H9 (cell line): ENCODE results near the gene SEMA3F. TPM values are rescaled to one million over a fixed set of nuclear protein-coding genes. Genes with fewer than 3 reads are reported as not detected.

Source experiments
- DNase-seq: peaks from one replicate; pipeline ENCODE4 v3.0.0-alpha.2; 2017
- H2AFZ ChIP-seq: one replicate; pipeline ENCODE4 v1.6.1; 2013; ENCODE audit warnings: mild to moderate bottlenecking, low read length, control low read depth, moderate library complexity
- H2AK5ac ChIP-seq: 2 replicates; pipeline ENCODE4 v1.6.1; 2013; ENCODE audit warnings: low read length, control low read depth, mixed read lengths; ENCODE audit not compliant: insufficient read length
- H2BK120ac ChIP-seq: one replicate; pipeline ENCODE4 v1.6.1; 2013; ENCODE audit warnings: low read depth, mild to moderate bottlenecking, low read length, control low read depth, inconsistent platforms; ENCODE audit not compliant: poor library complexity, severe bottlenecking
- H2BK12ac ChIP-seq: 2 replicates; pipeline ENCODE4 v1.6.1; 2013; ENCODE audit warnings: low read length, control low read depth, mixed read lengths, low read depth; ENCODE audit not compliant: insufficient read length
- H2BK15ac ChIP-seq: 2 replicates; pipeline ENCODE4 v1.6.1; 2013; ENCODE audit warnings: low read depth, low read length, control low read depth
- H2BK20ac ChIP-seq: one replicate; pipeline ENCODE4 v1.6.1; 2013; ENCODE audit warnings: low read depth, mild to moderate bottlenecking, low read length, control low read depth, inconsistent platforms; ENCODE audit not compliant: poor library complexity, severe bottlenecking
- H2BK5ac ChIP-seq: 2 replicates; pipeline ENCODE4 v1.6.1; 2013; ENCODE audit warnings: low read length, control low read depth, mixed read lengths; ENCODE audit not compliant: insufficient read length
- H3K14ac ChIP-seq: 2 replicates; pipeline ENCODE4 v1.6.1; 2013; ENCODE audit warnings: low read length, control low read depth; ENCODE audit not compliant: insufficient read depth
- H3K18ac ChIP-seq: 2 replicates; pipeline ENCODE4 v1.6.1; 2013; ENCODE audit warnings: low read depth, mild to moderate bottlenecking, mixed read lengths, low read length, control low read depth; ENCODE audit not compliant: insufficient read length
- H3K23ac ChIP-seq: 2 replicates; pipeline ENCODE4 v1.6.1; 2013; ENCODE audit warnings: low read length, control low read depth, mixed read lengths, low read depth; ENCODE audit not compliant: insufficient read length
- H3K23me2 ChIP-seq: 2 replicates; pipeline ENCODE4 v1.6.1; 2013; ENCODE audit warnings: low read depth, mild to moderate bottlenecking, mixed read lengths, low read length, control low read depth; ENCODE audit not compliant: insufficient read length, poor library complexity, severe bottlenecking
- H3K27ac ChIP-seq: 2 replicates; pipeline ENCODE4 v1.5.1; 2013; ENCODE audit warnings: low read length, control low read depth, mixed read lengths, low read depth; ENCODE audit not compliant: insufficient read length
- H3K27me3 ChIP-seq: 2 replicates; pipeline ENCODE4 v1.6.1; 2013; ENCODE audit warnings: low read length, control low read depth, inconsistent platforms; ENCODE audit not compliant: insufficient read depth
- H3K4ac ChIP-seq: 2 replicates; pipeline ENCODE4 v1.6.1; 2013; ENCODE audit warnings: low read depth, mild to moderate bottlenecking, control low read depth, inconsistent platforms, low read length, moderate library complexity
- H3K4me1 ChIP-seq: 2 replicates; pipeline ENCODE4 v1.6.1; 2013; ENCODE audit warnings: low read length, control low read depth, inconsistent platforms; ENCODE audit not compliant: insufficient read depth
- H3K4me2 ChIP-seq: 2 replicates; pipeline ENCODE4 v1.6.1; 2013; ENCODE audit warnings: low read length, control low read depth, mixed read lengths; ENCODE audit not compliant: insufficient read length, insufficient read depth
- H3K56ac ChIP-seq: 2 replicates; pipeline ENCODE4 v1.6.1; 2013; ENCODE audit warnings: low read depth, mild to moderate bottlenecking, mixed read lengths, low read length, control low read depth; ENCODE audit not compliant: insufficient read length
- H3K79me1 ChIP-seq: 2 replicates; pipeline ENCODE4 v1.6.1; 2013; ENCODE audit warnings: low read depth, mild to moderate bottlenecking, moderate library complexity, low read length, control low read depth, inconsistent platforms; ENCODE audit not compliant: insufficient read depth, poor library complexity, severe bottlenecking
- H3K79me2 ChIP-seq: 2 replicates; pipeline ENCODE4 v1.6.1; 2013; ENCODE audit warnings: low read length, control low read depth, inconsistent platforms; ENCODE audit not compliant: insufficient read depth
- H3K9ac ChIP-seq: 2 replicates; pipeline ENCODE4 v1.6.1; 2013; ENCODE audit warnings: low read length, control low read depth, mixed read lengths; ENCODE audit not compliant: insufficient read length; ENCODE audit errors: extremely low read depth
- H3K9me3 ChIP-seq: one replicate; pipeline ENCODE4 v1.6.1; 2013; ENCODE audit warnings: low read depth, low read length, inconsistent platforms; ENCODE audit not compliant: control insufficient read depth
- H3T11ph ChIP-seq: one replicate; pipeline ENCODE4 v1.6.1; 2013; ENCODE audit warnings: mild to moderate bottlenecking, low read length, control low read depth, inconsistent platforms
- H4K20me1 ChIP-seq: one replicate; pipeline ENCODE4 v1.6.1; 2013; ENCODE audit not compliant: control insufficient read depth, insufficient read length, insufficient read depth
- H4K5ac ChIP-seq: 2 replicates; pipeline ENCODE4 v1.6.1; 2013; ENCODE audit warnings: low read depth, mild to moderate bottlenecking, mixed read lengths, low read length, control low read depth; ENCODE audit not compliant: insufficient read length
- H4K8ac ChIP-seq: replicated peaks from 2 replicates; pipeline ENCODE4 v1.6.1; 2013; ENCODE audit warnings: low read length, control low read depth, mixed read lengths, low read depth; ENCODE audit not compliant: insufficient read length
- H4K91ac ChIP-seq: 2 replicates; pipeline ENCODE4 v1.6.1; 2013; ENCODE audit warnings: low read depth, mild to moderate bottlenecking, moderate library complexity, mixed read lengths, low read length, control low read depth; ENCODE audit not compliant: insufficient read length
- H3K27ac Mint-ChIP-seq, 3 experiments: 2 replicates in 2 of 3; 3 replicates in 1 of 3; pipeline ENCODE4 v1.8.0; 2020 to 2021; ENCODE audit warnings: mixed read lengths in 3 of 3, mild to moderate bottlenecking in 1 of 3, moderate library complexity in 1 of 3
- H3K27me3 Mint-ChIP-seq: 2 replicates; pipeline ENCODE4 v1.8.0; 2021; ENCODE audit warnings: low read depth, mild to moderate bottlenecking, moderate library complexity, mixed read lengths
- H3K36me3 Mint-ChIP-seq, 3 experiments: 2 replicates in 2 of 3; 3 replicates in 1 of 3; pipeline ENCODE4 v1.8.0; 2020 to 2021; ENCODE audit warnings: low read depth in 3 of 3, mixed read lengths in 3 of 3; ENCODE audit not compliant: insufficient read depth in 1 of 3
- H3K4me1 Mint-ChIP-seq, 2 experiments: 2 replicates each; pipeline ENCODE4 v1.8.0; 2020; ENCODE audit warnings: mixed read lengths in 2 of 2
- H3K4me3 Mint-ChIP-seq, 2 experiments: 2 replicates in 1 of 2; 3 replicates in 1 of 2; pipeline ENCODE4 v1.8.0; 2020 to 2021; ENCODE audit warnings: mild to moderate bottlenecking in 2 of 2, mixed read lengths in 2 of 2, moderate library complexity in 1 of 2
- H3K9me3 Mint-ChIP-seq, 2 experiments: 2 replicates in 1 of 2; 3 replicates in 1 of 2; pipeline ENCODE4 v1.8.0; 2020; ENCODE audit warnings: mild to moderate bottlenecking in 2 of 2, mixed read lengths in 2 of 2, moderate library complexity in 1 of 2
- CTCF ChIP-seq: fragments of 200-600 bp; sonication (generic); conservative IDR thresholded peaks from 3 replicates; pipeline ENCODE4 v1.8.0; 2021; ENCODE audit warnings: antibody characterized with exemption, mild to moderate bottlenecking
- WGBS: extraction: QIAGEN DNeasy Blood & Tissue Kit; methylation state at CpG from one replicate; pipeline ENCODE4 v1.1.7; 2013; ENCODE audit warnings: missing lambda C conversion rate, low lambda C conversion rate, mixed read lengths; ENCODE audit not compliant: insufficient read length; ENCODE audit errors: extremely low coverage; 5-methylcytosine and 5-hydroxymethylcytosine counted together
- total RNA-seq: library from RNA; stranded (reverse); gene quantifications from 2 replicates; pipeline ENCODE4 v1.2.1, GENCODE V29; 2021

Gene SEMA3F
- total RNA-seq, 1 experiment from 2014 or later, result 14.3 TPM

GRCh38 chr3:50183755-50184154, 28.6 kb downstream of the SEMA3F start:
- no peak overlapping the region for H4K5ac ChIP-seq
- Mint-ChIP-seq H3K27ac (peak overlapping the region; percentile 56 to 88 (median 59); a peak in 3 of 7 replicates), H3K27me3 (no peaks in the 10 kb centered on the region), H3K9me3 (no peaks in the 10 kb centered on the region), H3K36me3 (peaks cover 25 to 40% (median 36%) of the 10 kb centered on the region in 3 experiments), H3K4me3 (no peak overlapping the region; a peak in 1 of 5 replicates), H3K4me1 (no peaks in the 10 kb centered on the region)
- no peak overlapping the region for H3K27ac ChIP-seq
- H3K23ac ChIP-seq, result no peak overlapping the region
- no peak overlapping the region for H2AK5ac ChIP-seq
- no peak overlapping the region for H4K8ac ChIP-seq
- TF ChIP-seq CTCF, result no peak
- H3K9ac ChIP-seq, result no peak overlapping the region
- no peaks in the 10 kb centered on the region for H3K9me3 ChIP-seq
- no peak overlapping the region for H3K4ac ChIP-seq
- no peak overlapping the region for H2BK20ac ChIP-seq
- H4K20me1 ChIP-seq, result no peaks in the 10 kb centered on the region
- H3K79me2 ChIP-seq, result no peaks in the 10 kb centered on the region
- H3K14ac ChIP-seq, result no peak overlapping the region
- H3K4me1 ChIP-seq, result no peaks in the 10 kb centered on the region
- H2BK120ac ChIP-seq, result no peak overlapping the region
- no peak overlapping the region for H3K56ac ChIP-seq
- no peak for DNase-seq
- no peak overlapping the region for H2BK15ac ChIP-seq
- H3K79me1 ChIP-seq, result no peaks in the 10 kb centered on the region
- no peak overlapping the region for H2BK5ac ChIP-seq
- H3K18ac ChIP-seq, result no peak overlapping the region
- H3K27me3 ChIP-seq, result no peaks in the 10 kb centered on the region
- no peak overlapping the region for H3T11ph ChIP-seq
- no peak overlapping the region for H3K4me2 ChIP-seq
- no peak overlapping the region for H2AFZ ChIP-seq
- H3K23me2 ChIP-seq, result no peaks in the 10 kb centered on the region
- H2BK12ac ChIP-seq, result no peak overlapping the region
- no CpG with 5 or more reads among the region's 6 CpGs for WGBS
- no peak overlapping the region for H4K91ac ChIP-seq
